Measurements from ENCODE around the gene SLC30A7.

The SLC30A7 gene

GRCh38 chr1:101025657-101026429 lies 130.0 kb downstream of the SLC30A7 start, which contains the start of gene DPH5:
Gene DPH5, minus strand, starts transcription at chr1:101025784. Its CDS starts 341 bp downstream, at chr1:101025443.
- peak; percentile 81 for DNase-seq (ENCODE audit: low read depth)

- no peak for DNase-seq (ENCODE audit: low read depth)
Measured at GRCh38 chr1:101026430-101026788, 130.5 kb downstream of the SLC30A7 start.

GRCh38 chr1:101027194-101027772 lies 131.4 kb downstream of the SLC30A7 start:
- no peak for DNase-seq (ENCODE audit: low read depth)

- DNase-seq (ENCODE audit: low read depth), result no peak
Measured at GRCh38 chr1:101028466-101028865, 132.6 kb downstream of the SLC30A7 start.

GRCh38 chr1:101029184-101029583 lies 133.3 kb downstream of the SLC30A7 start:
- DNase-seq (ENCODE audit: low read depth), result no peak

- no peak for DNase-seq (ENCODE audit: low read depth)
Measured at GRCh38 chr1:101030881-101031280, 135.0 kb downstream of the SLC30A7 start.

Measured in stimulated activated CD8-positive, alpha-beta memory T cell treated with anti-CD3 and anti-CD28 coated beads, Interleukin-12 subunit alpha, Interleukin-12 subunit beta, amount 100 ng/mL, for 4 hours (primary cell).